ENCODE measurements around the gene ING1.

ING1 gene

GRCh38 chr13:110772091-110772984 lies 58.8 kb downstream of the ING1 start:
- DNase-seq (ENCODE audit: low read depth), result no peak
- TF ChIP-seq CTCF (IDR thresholded peaks at IDR 0.05; ENCODE audit: low read depth, low read length, missing control alignments), result no peak

More at GRCh38 chr13:110772091-110772984, 58.8 kb downstream of the ING1 start:
- H3K4me3 ChIP-seq (ENCODE audit: low read depth, low read length), result no peak overlapping the region

All from GM12864 (cell line).